ENCODE data around the gene TUBB6.

The TUBB6 gene

GRCh38 chr18:12338382-12338781, 30.3 kb downstream of the TUBB6 start:
- DNase-seq (ENCODE audit: low spot score): no peak

DNA sequence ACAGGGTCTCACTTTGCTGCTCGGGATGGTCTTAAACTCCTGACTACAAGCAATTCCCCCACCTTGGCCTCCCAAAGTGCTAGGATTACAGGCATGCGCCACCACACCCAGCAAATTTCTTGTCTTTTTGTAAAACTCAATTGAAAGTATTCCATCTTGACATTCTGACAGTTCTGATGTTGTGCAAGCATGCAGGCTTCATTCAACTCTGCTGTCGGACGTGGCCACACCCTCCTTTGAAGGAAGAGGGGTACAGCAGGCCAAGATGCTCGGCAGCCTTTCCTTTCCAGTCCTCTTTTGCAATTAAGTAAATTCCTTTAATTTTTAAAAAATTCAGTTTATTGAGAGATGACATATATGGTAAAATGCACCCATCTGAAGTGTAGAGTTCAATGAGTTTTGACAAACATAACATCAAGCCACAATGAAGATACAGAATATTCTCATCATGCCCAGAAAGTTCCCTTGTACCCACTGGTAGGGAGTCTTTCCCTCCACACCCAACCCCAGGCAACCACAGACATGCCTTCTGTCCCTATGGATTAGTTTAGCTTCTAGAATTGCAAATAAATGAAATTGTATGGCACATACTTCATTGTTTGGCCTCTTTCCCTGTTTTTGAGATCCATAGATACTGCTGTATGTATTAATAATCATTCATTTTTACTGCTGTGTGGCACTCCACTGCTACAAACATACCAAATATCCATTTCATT, 33.1 kb downstream of the TUBB6 start:
- no peak for DNase-seq (ENCODE audit: low spot score)

- no peak for DNase-seq (ENCODE audit: low spot score)
Observed at GRCh38 chr18:12342661-12343060, 34.6 kb downstream of the TUBB6 start.

DNA sequence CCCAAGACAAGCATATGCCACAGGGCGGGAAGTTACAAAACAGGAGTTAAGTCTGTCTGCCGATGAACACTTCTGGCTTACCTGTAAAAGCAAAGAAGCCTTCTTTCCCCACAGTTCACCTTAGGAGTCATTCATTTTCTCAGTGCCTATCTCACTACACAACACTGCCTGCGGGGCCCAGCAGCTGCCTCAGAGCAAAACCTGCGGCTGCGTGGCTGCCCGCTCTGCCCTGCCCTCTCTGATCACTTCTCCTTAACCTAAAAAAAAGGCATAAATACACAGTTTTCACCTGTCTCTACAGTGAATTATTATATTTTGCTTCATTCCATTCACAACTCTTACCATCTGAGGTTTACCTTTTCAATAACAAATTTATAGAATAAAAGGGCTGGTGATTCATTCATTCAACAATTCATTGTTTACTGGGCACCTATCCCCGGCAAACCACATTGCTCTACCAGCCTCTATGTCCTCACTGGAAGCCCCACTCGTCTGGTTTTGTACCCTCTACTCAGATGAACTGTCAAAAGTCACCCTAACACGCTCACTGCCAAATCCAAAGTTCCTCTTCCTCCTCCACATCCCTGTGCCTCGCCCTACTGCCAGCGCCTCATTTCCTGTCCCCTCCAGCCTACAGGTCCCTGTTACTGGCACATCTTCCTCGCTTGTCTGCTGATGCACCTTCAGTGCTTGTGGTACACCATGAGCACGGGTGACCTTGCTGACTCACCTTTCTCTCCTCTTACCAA, 37.6 kb downstream of the TUBB6 start:
- no peak for DNase-seq (ENCODE audit: low spot score)

GRCh38 chr18:12346240-12346565, 38.2 kb downstream of the TUBB6 start:
- DNase-seq (ENCODE audit: low spot score): no peak

DNA sequence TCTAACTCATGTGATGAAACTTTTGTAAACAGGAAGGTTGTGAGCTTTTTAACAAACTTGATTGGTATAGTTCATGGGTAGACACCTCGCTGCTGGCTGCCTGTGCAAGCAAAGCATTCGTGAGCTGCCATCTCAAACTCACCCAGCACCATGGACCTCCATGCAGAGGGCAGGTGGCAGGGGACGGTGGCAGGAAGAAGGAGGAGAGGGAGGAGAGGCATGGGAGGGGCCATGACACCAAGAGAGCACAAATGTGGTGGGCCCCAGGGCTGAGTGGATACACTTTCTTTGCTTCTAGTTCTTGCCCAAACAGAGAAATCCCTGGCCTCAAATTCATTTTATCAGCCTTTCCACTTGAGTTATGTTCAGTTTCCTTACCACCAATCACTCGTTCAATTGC, 39.9 kb downstream of the TUBB6 start:
- no peak for DNase-seq (ENCODE audit: low spot score)

DNA sequence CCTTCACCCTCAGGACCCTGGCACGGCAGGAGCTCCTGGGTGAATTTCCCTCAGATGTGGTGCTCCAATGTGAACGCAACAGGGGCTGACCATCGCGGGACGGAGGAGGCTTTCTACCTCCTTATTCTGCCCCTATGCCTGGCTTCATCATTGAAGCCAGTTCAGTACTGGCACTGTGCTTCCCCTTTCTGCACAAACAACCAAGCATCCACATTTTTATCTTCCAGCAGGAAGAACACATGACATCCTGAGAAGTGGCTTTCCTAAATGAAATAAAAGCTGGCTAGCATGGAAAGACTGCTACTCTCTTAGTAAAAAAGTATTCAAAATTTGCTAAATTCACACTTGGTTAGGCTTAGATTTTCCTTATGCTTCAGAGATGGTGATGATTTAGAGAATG, 44.1 kb downstream of the TUBB6 start:
- no peak for DNase-seq (ENCODE audit: low spot score)

DNA sequence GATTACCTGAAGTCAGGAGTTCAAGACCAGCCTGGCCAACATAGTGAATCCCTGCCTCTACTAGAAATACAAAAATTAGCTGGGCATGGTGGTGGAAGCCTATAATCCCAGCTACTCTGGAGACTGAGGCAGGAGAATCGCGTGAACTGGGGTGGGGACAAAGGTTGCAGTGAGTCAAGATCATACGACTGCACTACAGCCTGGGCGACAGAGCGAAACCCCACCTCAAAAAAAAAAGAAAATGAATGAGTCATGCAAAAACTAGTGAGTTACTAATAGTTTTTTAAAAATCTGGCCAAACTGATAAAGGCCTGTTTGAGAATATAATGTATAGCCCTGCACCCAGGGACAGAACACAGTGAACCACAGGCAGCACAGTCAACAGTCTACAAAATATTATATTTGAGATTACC, 51.5 kb downstream of the TUBB6 start:
- no peak for DNase-seq (ENCODE audit: low spot score)

- no peak for DNase-seq (ENCODE audit: low spot score)
Observed at GRCh38 chr18:12361770-12362378, 53.8 kb downstream of the TUBB6 start.

GRCh38 chr18:12362473-12363174, 54.6 kb downstream of the TUBB6 start:
- no peak for DNase-seq (ENCODE audit: low spot score)

DNA sequence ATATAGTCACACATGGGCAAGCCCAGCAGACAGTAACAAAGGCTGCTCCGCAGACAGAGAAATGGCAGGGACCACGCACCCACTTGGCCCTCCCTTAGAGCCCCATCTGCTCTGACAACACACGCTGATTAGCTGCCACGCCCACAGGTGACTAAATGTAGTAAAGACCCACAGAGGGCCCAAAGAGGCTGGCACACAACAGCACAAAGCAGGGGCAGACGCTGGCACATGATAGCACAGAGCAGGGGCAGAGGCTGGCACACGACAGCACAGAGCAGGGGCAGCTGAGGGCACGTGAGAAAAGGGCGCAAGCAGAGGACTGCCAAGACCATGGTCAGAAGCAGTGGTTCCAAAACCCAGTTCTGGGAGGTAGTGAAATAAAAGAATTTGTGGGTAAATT, 58.3 kb downstream of the TUBB6 start:
- DNase-seq (ENCODE audit: low spot score): no peak

GRCh38 chr18:12366784-12367183, 58.7 kb downstream of the TUBB6 start:
- DNase-seq (ENCODE audit: low spot score): no peak

DNA sequence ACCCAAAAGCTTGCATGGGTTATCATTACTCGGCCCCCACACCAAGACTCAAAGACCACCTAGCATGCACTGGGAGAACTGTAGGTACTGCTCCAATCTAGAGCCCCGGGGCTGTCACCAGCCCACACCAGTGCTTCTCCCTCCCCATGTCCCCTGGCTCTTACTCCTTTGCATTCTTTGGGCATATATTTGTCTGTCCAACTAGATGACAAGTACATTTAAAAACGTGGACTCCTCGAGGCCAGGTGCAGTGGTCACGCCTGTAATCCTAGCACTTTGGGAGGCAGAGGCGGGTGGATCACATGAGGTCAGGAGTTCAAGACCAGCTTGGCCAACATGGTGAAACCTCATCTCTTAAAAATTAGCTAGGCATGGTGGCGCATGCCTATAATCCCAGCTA, 61.2 kb downstream of the TUBB6 start:
- DNase-seq (ENCODE audit: low spot score): no peak

DNA sequence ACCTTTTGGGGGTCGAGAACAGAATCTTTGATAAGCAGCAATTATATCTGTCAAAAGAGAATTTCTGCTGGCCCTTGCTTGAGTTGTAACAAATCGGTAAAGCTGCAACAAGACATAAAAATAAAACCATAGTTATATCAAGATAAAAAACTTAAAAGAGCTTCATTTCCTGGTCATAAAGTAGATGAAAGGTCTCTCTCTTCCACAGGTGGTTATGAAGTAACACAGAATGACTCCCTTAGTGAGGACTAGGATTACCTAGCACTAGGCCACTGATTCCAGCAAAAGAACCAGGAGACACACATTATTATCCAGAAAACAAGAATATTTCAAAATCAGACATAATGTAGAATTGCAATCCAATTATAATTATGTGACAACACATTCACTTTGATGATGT, 63.5 kb downstream of the TUBB6 start:
- DNase-seq (ENCODE audit: low spot score): no peak

GRCh38 chr18:12372406-12372805, 64.4 kb downstream of the TUBB6 start:
- DNase-seq (ENCODE audit: low spot score): no peak

- no peak for DNase-seq (ENCODE audit: low spot score)
Observed at GRCh38 chr18:12373116-12373770, 65.2 kb downstream of the TUBB6 start.

DNA sequence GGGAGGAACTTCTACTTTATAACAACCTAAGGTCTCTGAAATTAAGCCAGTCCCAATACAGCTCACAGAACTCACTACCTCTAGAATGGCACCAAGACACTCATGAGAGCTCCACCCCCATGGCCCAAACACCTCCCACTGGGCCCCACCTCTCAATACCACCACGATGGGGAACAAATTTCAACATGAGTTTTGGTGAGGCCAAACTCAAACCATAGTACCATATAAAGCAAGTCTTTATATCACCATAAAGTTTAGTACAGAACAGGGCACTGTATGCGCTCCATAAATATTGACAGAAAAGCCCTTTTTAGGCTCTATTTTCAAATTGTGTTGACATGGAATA, 65.7 kb downstream of the TUBB6 start:
- no peak for DNase-seq (ENCODE audit: low spot score)

DNA sequence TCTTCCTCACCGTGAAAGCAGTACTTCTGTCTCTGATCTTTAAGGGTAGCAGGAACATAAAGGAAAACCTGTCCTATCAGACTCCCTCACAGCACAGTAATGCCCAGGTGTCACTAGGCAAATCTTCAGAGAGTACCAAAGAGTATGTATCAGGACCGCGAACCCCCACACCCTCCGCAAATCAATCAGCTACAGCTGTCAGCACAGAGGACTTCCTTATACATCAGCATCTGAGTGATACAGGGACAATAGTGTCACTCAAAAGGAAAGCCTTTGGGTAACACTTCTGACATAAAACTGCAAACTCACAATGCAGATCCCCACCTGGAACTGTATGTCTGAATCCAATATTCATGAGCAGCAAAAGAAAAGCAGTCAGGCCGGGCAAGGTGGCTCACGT, 66.4 kb downstream of the TUBB6 start:
- DNase-seq (ENCODE audit: low spot score): no peak
